Measurements from ENCODE around the gene SRPK2. TPM values are rescaled to one million over a fixed set of nuclear protein-coding genes. Genes with fewer than 3 reads are reported as not detected.

SRPK2 gene
- total RNA-seq, 1 donor from 2014 or later: 69.5 TPM

GRCh38 chr7:105285118-105285874 lies 103.4 kb downstream of the SRPK2 start:
- TF ChIP-seq CTCF (IDR thresholded peaks at IDR 0.05): no peak
- Mint-ChIP-seq H3K4me1 (ENCODE audit: unreplicated experiment) (peaks cover 6% of the 10 kb centered on the region), H3K36me3 (ENCODE audit: unreplicated experiment) (no peaks in the 10 kb centered on the region), H3K27me3 (ENCODE audit: unreplicated experiment) (no peaks in the 10 kb centered on the region), H3K27ac (ENCODE audit: unreplicated experiment) (no peak overlapping the region), H3K4me3 (ENCODE audit: unreplicated experiment) (no peak overlapping the region), H3K9me3 (ENCODE audit: unreplicated experiment) (no peaks in the 10 kb centered on the region)
- no peak for DNase-seq (ENCODE audit: extremely low spot score, unreplicated experiment)

- peaks cover 5% of the 10 kb centered on the region for H3K4me1 Mint-ChIP-seq (ENCODE audit: unreplicated experiment)
- H3K36me3 Mint-ChIP-seq (ENCODE audit: unreplicated experiment): no peaks in the 10 kb centered on the region
- no peak for DNase-seq (ENCODE audit: extremely low spot score, unreplicated experiment)
- no peaks in the 10 kb centered on the region for H3K27me3 Mint-ChIP-seq (ENCODE audit: unreplicated experiment)
- TF ChIP-seq CTCF (IDR thresholded peaks at IDR 0.05): no peak
- no peak overlapping the region for H3K4me3 Mint-ChIP-seq (ENCODE audit: unreplicated experiment)
- H3K9me3 Mint-ChIP-seq (ENCODE audit: unreplicated experiment): no peaks in the 10 kb centered on the region
- no peak overlapping the region for H3K27ac Mint-ChIP-seq (ENCODE audit: unreplicated experiment)
Measured at GRCh38 chr7:105284014-105284413, 104.7 kb downstream of the SRPK2 start.

GRCh38 chr7:105281966-105282365 lies 106.8 kb downstream of the SRPK2 start:
- Mint-ChIP-seq H3K9me3 (ENCODE audit: unreplicated experiment) (no peaks in the 10 kb centered on the region), H3K4me3 (ENCODE audit: unreplicated experiment) (no peak overlapping the region), H3K4me1 (ENCODE audit: unreplicated experiment) (peaks cover 13% of the 10 kb centered on the region), H3K27me3 (ENCODE audit: unreplicated experiment) (no peaks in the 10 kb centered on the region), H3K36me3 (ENCODE audit: unreplicated experiment) (no peaks in the 10 kb centered on the region), H3K27ac (ENCODE audit: unreplicated experiment) (no peak overlapping the region)
- DNase-seq (ENCODE audit: extremely low spot score, unreplicated experiment): no peak
- TF ChIP-seq CTCF (IDR thresholded peaks at IDR 0.05): no peak

- Mint-ChIP-seq H3K27ac (ENCODE audit: unreplicated experiment) (no peak overlapping the region), H3K4me1 (ENCODE audit: unreplicated experiment) (peaks cover 13% of the 10 kb centered on the region), H3K4me3 (ENCODE audit: unreplicated experiment) (no peak overlapping the region), H3K27me3 (ENCODE audit: unreplicated experiment) (no peaks in the 10 kb centered on the region), H3K9me3 (ENCODE audit: unreplicated experiment) (no peaks in the 10 kb centered on the region), H3K36me3 (ENCODE audit: unreplicated experiment) (peaks cover 5% of the 10 kb centered on the region)
- DNase-seq (ENCODE audit: extremely low spot score, unreplicated experiment): no peak
- TF ChIP-seq CTCF (IDR thresholded peaks at IDR 0.05): no peak
Measured at GRCh38 chr7:105279688-105280007, 109.1 kb downstream of the SRPK2 start.

GRCh38 chr7:105278973-105279687 lies 109.6 kb downstream of the SRPK2 start:
- Mint-ChIP-seq H3K9me3 (ENCODE audit: unreplicated experiment) (no peaks in the 10 kb centered on the region), H3K36me3 (ENCODE audit: unreplicated experiment) (peaks cover 5% of the 10 kb centered on the region), H3K4me3 (ENCODE audit: unreplicated experiment) (no peak overlapping the region), H3K4me1 (ENCODE audit: unreplicated experiment) (peaks cover 13% of the 10 kb centered on the region), H3K27ac (ENCODE audit: unreplicated experiment) (no peak overlapping the region), H3K27me3 (ENCODE audit: unreplicated experiment) (no peaks in the 10 kb centered on the region)
- no peak for TF ChIP-seq CTCF (IDR thresholded peaks at IDR 0.05)
- DNase-seq (ENCODE audit: extremely low spot score, unreplicated experiment): no peak
